SKM-1 treated with dmso at 0.1 percent for 144 hours (cell line): ENCODE data around the gene SLC22A1.
"Not testable (repeated sequence)": the region's sequence is repeated elsewhere in the genome, so short reads cannot be mapped to it uniquely, and the experiment has no call there.

Experiments
- DNase-seq: peaks from one replicate; lab custom pipeline; 2025; ENCODE audit not compliant: unreplicated experiment; lab: John Stamatoyannopoulos, UW

SLC22A1 gene

DNA sequence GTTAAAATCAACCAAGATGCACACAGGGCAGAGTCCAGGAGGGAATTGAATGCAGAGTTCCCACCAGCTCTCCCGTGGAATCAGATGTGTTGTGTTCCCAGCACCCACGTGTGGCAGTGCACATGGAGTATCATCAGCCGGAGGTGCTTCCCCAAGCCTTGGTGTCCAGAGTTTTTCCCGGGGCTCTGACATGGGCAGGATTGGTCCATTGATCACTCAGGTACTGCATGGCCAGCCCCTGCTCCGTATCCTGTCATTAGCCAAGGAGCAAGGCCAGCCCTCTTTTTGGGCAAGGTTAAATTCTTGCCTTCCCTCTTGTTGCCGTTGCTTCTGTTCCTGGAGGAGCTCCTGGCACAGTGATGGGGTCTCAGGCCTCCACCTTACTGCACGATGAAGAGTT is 28.6 kb upstream of the SLC22A1 start:
- no peak for DNase-seq

GRCh38 chr6:160093946-160094345 is 27.7 kb upstream of the SLC22A1 start:
- no peak for DNase-seq

- DNase-seq, result no peak
Observed at GRCh38 chr6:160095146-160095845, 26.3 kb upstream of the SLC22A1 start.

DNA sequence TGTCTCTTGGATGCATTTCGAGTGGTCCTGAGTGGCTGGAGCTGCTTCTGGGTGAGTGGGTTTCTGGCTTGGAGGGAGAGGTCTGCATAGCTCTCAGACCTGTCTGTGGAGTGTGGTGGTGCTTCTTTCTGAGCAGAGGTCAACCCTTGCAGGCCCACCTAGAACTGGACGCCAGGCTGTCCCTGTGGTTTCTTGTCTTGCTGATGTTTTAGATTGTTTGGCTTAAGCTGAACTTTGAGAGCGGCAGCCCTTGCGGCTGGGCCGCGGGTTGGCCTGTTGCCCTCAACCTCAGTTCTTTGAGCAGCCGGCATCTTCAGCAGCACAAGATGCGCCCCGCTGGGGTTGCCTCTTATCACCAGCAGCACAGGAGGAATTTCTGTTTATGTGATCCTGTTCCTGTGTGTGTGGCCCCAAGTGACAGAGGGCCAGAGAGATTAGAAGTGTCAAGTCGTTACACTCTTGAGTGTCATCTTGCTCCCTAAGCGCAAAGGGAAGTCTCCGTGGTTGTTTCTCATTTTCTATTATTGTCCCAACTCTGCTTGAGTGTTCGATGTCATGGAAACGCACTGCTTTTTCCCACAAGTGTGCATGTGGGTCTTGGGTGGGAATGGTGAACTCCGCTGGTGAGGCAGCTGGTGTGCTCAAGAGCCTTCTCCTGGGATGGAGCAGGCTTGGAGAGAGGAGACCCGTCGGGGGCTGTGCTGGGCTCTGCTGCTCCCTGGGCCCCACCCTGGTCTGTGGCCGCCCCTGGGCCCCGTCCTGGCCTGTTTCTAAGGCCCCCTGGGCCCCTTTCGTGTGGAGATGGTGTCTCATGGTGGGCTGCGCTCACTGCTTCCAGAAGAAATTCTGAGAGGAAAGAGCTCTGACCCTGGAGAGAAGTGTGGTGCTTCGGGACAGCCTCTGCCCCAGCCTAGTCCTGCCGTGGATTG is 20.1 kb upstream of the SLC22A1 start:
- DNase-seq, result no peak

- no peak for DNase-seq
Observed at GRCh38 chr6:160102399-160102798, 19.2 kb upstream of the SLC22A1 start.

GRCh38 chr6:160102956-160103824 is 18.4 kb upstream of the SLC22A1 start:
- peak; percentile 30 for DNase-seq

DNA sequence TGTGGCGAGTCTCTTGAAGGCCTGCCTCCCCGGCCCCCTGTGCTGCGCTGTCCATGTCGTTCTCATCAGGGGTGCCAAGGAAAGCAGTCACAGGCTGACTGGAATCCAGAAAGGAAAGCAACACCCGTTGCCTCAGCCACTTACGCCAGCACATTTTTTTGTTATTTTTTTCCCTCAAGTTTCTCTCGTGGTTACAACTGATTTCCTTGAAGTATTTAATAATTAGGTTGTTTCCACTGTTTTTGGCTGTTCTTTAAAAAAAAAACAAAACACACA is 17.9 kb upstream of the SLC22A1 start:
- no peak for DNase-seq

DNA sequence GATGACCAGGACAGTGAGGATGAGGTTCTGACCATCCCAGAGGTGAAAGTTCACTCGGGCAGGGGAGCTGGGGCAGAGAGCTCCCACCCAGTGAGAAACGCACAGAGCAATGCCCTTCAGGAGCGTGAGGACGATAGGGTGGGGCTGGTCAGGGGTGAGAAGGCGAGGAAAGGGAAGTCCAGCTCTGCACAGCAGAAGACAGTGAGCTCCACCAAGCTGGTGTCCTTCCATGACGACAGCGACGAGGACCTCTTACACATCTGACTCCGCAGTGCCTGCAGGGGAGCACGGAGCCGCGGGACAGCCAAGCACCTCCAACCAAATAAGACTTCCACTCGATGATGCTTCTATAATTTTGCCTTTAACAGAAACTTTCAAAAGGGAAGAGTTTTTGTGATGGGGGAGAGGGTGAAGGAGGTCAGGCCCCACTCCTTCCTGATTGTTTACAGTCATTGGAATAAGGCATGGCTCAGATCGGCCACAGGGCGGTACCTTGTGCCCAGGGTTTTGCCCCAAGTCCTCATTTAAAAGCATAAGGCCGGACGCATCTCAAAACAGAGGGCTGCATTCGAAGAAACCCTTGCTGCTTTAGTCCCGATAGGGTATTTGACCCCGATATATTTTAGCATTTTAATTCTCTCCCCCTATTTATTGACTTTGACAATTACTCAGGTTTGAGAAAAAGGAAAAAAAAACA is 16.6 kb upstream of the SLC22A1 start:
- no peak for DNase-seq

- no peak for DNase-seq
Observed at GRCh38 chr6:160106010-160106409, 15.6 kb upstream of the SLC22A1 start.

DNA sequence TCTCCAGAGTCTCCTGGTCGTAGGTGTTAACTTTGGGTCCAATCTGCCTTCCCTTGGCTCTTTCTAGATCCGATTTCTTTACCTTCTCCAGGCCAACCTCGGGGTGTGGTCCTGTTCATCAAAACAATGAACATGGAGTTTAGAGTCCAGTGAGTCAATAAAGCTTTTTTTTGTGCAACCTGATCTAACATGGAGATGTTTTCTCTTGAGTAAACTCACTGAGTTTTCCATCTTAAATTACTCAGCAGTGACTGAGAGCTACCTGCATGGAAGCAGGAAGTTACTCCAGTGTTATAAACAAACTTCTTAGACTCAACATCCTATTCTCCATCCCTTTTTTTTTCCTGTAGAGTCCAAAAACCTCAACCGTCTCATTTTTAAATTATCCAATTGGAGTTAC is 14.9 kb upstream of the SLC22A1 start:
- DNase-seq, result no peak

DNA sequence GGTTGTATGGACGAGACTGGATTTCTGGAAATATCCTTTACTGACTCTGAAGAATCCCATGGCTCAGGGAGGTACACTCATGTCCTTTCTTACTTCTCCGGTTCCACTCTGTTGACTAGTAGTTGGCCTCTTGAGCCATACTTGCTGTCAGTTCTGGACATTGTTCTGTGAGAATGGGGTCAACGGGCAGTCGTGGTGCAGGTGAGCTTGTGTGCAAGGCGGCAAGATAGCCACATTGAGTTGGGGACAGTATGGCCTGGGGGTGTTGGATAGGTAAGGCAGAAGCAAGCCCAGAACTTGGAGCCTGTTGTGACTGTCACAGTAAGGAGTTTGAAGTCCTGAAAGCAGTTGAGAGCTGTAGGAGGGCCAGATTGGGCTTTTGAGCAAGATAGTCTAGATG is 13.5 kb upstream of the SLC22A1 start:
- DNase-seq, result no peak

GRCh38 chr6:160110586-160111123 is 11.0 kb upstream of the SLC22A1 start:
- DNase-seq, result no peak

GRCh38 chr6:160111806-160112205 is 9.8 kb upstream of the SLC22A1 start:
- no peak for DNase-seq

DNA sequence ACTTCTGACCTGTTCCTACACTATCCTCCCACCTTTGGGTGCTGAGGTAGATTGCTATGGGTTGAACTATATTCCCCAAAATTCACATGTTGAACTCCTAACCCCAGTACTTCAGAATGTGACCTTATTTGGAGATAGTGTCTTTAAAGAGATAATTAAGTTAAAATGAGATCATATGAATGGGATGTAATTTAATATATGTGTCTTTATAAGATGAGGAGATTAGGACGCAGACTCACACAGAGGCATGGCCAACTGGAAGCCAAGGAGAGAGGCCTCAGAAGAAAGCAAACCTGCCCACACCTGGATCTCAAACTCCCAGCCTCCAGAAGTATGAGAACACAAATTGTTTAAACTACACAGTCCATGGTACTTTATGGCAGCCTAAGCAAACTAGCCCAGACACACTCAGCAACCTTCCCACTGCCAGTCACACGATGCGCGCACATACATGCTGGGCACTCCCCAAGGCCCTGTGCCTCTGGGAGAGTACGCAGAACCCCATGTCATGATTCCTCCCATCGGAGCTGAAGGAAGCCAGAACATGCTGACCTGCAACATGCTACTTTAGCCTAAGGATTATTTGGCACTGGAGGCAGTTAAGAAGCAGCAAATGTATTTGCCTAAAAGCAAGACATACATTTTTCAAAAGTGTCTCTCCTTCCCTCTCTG is 8.9 kb upstream of the SLC22A1 start:
- no peak for DNase-seq

DNA sequence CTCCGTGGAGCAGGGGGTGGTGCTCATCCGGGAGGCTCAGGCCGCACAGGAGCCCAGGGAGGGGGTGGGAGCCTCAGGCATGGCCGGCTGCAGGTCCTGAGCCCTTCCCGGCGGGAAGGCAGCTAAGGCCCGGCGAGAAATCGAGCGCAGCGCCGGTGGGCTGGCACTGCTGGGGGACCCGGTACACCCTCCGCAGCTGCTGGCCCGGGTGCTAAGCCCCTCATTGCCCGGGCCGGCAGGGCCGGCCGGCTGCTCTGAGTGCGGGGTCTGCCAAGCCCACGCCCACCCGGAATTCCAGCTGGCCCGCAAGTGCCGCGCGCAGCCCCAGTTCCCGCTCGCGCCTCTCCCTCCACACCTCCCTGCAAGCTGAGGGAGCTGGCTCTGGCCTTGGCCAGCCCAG is 7.1 kb upstream of the SLC22A1 start:
- not testable (repeated sequence) for DNase-seq

- DNase-seq, result no peak
Observed at GRCh38 chr6:160115421-160115820, 6.2 kb upstream of the SLC22A1 start.

- no peak for DNase-seq
Observed at GRCh38 chr6:160116411-160116810, 5.2 kb upstream of the SLC22A1 start.

GRCh38 chr6:160117137-160117536 is 4.5 kb upstream of the SLC22A1 start:
- no peak for DNase-seq

- DNase-seq, result no peak
Observed at GRCh38 chr6:160118620-160119229, 2.9 kb upstream of the SLC22A1 start.

DNA sequence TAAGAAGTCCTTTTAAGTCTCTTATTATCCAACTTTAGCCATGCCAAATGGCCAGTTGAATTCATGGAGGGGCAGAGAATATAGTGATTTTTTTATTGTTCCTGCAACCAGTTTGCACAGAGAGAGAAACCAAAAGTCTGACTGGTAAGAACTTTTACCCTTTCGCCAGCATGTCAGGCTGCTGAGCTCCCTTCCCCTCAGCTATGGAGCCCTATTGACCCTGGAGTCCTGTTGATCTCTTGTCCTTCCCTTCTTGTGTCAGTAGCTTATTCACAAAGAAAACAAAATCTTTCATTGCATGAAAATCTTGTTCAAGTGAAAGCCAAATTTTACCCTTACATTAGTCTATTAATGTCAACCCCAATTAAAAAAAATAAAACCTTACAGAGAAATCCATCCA is 1.5 kb upstream of the SLC22A1 start:
- DNase-seq, result no peak
